Ovary (tissue), 10 donors: ENCODE measurements around the gene LPCAT2. TPM values are rescaled to one million over a fixed set of nuclear protein-coding genes. Genes with fewer than 3 reads are reported as not detected.
A peak's percentile ranks its signal among the peaks of the same experiment; 100 is the strongest.

Experiments
- DNase-seq, 5 donors: peaks; one replicate each; pipeline ENCODE4 v3.0.0-alpha.2; 2019 to 2020
- H3K27ac ChIP-seq, 2 donors: fragments of 200-600 bp; one replicate each; pipeline versions ENCODE4 v1.5.1 to v1.8.0; 2019 to 2022
- H3K27me3 ChIP-seq: fragments of 200-600 bp; one replicate; pipeline ENCODE4 v1.8.0; 2022
- H3K36me3 ChIP-seq: fragments of 200-600 bp; sonication (generic); one replicate; pipeline ENCODE4 v1.5.1; 2019
- H3K4me1 ChIP-seq: one replicate; pipeline ENCODE4 v1.8.1; 2013; ENCODE audit warnings: mild to moderate bottlenecking, moderate library complexity; ENCODE audit not compliant: insufficient read depth
- H3K4me3 ChIP-seq: fragments of 200-600 bp; sonication (generic); one replicate; pipeline ENCODE4 v1.5.1; 2017
- H3K9me3 ChIP-seq, 2 donors: fragments of 200-600 bp in 1 of 2; sonication (generic) in 1 of 2; one replicate each; pipeline versions ENCODE4 v1.5.1 to v1.8.1; 2013 to 2019; ENCODE audit warnings: mild to moderate bottlenecking in 1 of 2, moderate library complexity in 1 of 2
- CTCF ChIP-seq, 3 donors: fragments of 450-650 bp in 2 of 3; fragments of 200-600 bp in 1 of 3; IDR thresholded peaks; one replicate each; pipeline versions ENCODE4 v1.5.1 to v1.8.0; 2016 to 2022; ENCODE audit warnings: antibody characterized with exemption in 3 of 3, mild to moderate bottlenecking in 1 of 3
- EP300 ChIP-seq: sonication (generic); formaldehyde crosslinking; IDR thresholded peaks from one replicate; pipeline ENCODE4 v1.6.1; 2017; ENCODE audit warnings: antibody characterized with exemption
- POLR2A ChIP-seq: fragments of 450-650 bp; IDR thresholded peaks from one replicate; pipeline ENCODE4 v1.6.1; 2017; ENCODE audit warnings: antibody characterized with exemption, mild to moderate bottlenecking, moderate library complexity
- WGBS, 3 donors: extraction: QIAGEN DNeasy Blood & Tissue Kit in 1 of 3; methylation state at CpG; one replicate each; pipeline versions ENCODE4 v1.1.5 to v1.1.7; 2013 to 2017; 5-methylcytosine and 5-hydroxymethylcytosine counted together
- intact Hi-C, 4 donors: fragments of 100-400 bp; cut with DNase I; formaldehyde crosslinking; loops; one replicate each; pipeline versions ENCODE4 v1.11.0 to v1.15.1; 2022 to 2023
- long read RNA-seq, 3 donors: library from polyadenylated mRNA in 2 of 3; unstranded in 2 of 3; transcript quantifications; one replicate each; pipeline ENCODE4 v2.0.0 and lab custom pipeline, GENCODE V29; 2021 to 2026
- polyA plus RNA-seq, 2 donors: library from polyadenylated mRNA; stranded (reverse); fragments of 200-250 nt in 1 of 2; fragments of 350-450 nt in 1 of 2; fragmentation: Illumina TruSeq in 1 of 2; extraction: RNeasy Lipid Tissue Mini Kit (QIAGEN cat#74804) in 1 of 2; gene quantifications; one replicate each; pipeline ENCODE4 v1.2.3, GENCODE V29; 2013 to 2014
- total RNA-seq, 7 donors: library from RNA; depleted of rRNA in 2 of 7; stranded (reverse); fragments of >200 nt in 2 of 7; fragmentation: NEBNext Ultra II Directional in 3 of 7; extraction: Animal tissue kit (Norgen Biotek cat#: 25700) in 3 of 7; gene quantifications; one replicate each; pipeline versions ENCODE4 v1.1.0 to v1.2.4, GENCODE V29; 2016 to 2023
- donor health status: DM: no; HTN: no; CAD: no; lungs with moderate emphysema.
- donor health status: DM: no; HTN: no; CAD: no.
- donor health status: Bipolar disorder and iron deficiency.
- donor health status: DM: yes; HTN: yes; CAD: no.
- donor health status: DM: no; HTN: no; CAD: no.
- donor health status: DM: yes; HTN: yes; CAD: no.

LPCAT2 gene, protein sequence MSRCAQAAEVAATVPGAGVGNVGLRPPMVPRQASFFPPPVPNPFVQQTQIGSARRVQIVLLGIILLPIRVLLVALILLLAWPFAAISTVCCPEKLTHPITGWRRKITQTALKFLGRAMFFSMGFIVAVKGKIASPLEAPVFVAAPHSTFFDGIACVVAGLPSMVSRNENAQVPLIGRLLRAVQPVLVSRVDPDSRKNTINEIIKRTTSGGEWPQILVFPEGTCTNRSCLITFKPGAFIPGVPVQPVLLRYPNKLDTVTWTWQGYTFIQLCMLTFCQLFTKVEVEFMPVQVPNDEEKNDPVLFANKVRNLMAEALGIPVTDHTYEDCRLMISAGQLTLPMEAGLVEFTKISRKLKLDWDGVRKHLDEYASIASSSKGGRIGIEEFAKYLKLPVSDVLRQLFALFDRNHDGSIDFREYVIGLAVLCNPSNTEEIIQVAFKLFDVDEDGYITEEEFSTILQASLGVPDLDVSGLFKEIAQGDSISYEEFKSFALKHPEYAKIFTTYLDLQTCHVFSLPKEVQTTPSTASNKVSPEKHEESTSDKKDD
- total RNA-seq (10 to 100 TPM; 19.1 to 39.7 (median 28.0) TPM), polyA plus RNA-seq (10 to 100 TPM; 12.2 to 15.3 TPM)
- long read RNA-seq, donor 1, full-length matches to known transcripts: 5 of 16 reads
- long read RNA-seq, donor 1, partial matches to known transcripts: 1 of 16 reads
- long read RNA-seq, donor 1, other reads (novel, unspliced or antisense): 10 of 16 reads
- long read RNA-seq, donor 2, full-length matches to known transcripts: 3 of 3 reads
- long read RNA-seq, donor 2, partial matches to known transcripts: 0 of 3 reads
- long read RNA-seq, donor 2, other reads (novel, unspliced or antisense): 0 of 3 reads
- long read RNA-seq, donor 3, full-length matches to known transcripts: 27 of 35 reads
- long read RNA-seq, donor 3, partial matches to known transcripts: 1 of 35 reads
- long read RNA-seq, donor 3, other reads (novel, unspliced or antisense): 7 of 35 reads

- Histone ChIP-seq H3K36me3 (no peaks in the 10 kb centered on the region), H3K9me3 (no peaks in the 10 kb centered on the region), H3K27me3 (no peaks in the 10 kb centered on the region), H3K27ac (peak within 1 kb of the TSS; percentile 36 to 40), H3K4me1 (peaks cover 1% of the 10 kb centered on the region), H3K4me3 (peak within 1 kb of the TSS; percentile 68)
- intact Hi-C loops: no loop called here
- TF ChIP-seq CTCF (IDR thresholded peaks at IDR 0.05) (no peak), POLR2A (peak; percentile 79)
- peak; percentile 90 to 94 (median 92) for DNase-seq
- 1 to 3% (median 1%) methylated on average over 60 to 61 of the region's 61 CpGs for WGBS, 3 donors
These were observed at the start of gene LPCAT2 for GRCh38 chr16:55508941-55509931. Gene LPCAT2, plus strand, starts transcription at chr16:55509072. Its CDS starts 110 bp downstream, at chr16:55509182.

DNA sequence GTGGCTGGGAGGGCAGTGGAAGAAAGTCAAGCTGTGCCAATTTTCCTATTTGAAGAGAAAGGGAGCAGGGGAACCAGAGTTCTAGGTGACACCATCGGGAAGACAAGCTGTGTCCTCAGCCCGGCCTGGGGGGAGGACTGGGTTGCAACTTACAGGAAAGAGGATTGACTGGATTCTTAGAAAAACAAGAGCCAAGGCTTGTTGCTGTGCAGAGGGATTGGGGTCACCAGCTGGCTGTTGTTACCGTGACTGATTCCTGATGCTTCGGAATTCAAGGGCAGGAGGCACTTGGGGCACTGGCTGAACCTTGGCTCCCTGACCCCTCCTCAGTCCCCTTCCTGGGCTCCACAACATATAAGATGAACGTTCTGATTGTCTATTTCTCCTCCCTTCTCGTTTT lies 46.6 kb upstream of the LPCAT2 start:
- Histone ChIP-seq H3K4me1 (no peaks in the 10 kb centered on the region), H3K4me3 (no peak overlapping the region), H3K27me3 (no peaks in the 10 kb centered on the region), H3K9me3 (no peaks in the 10 kb centered on the region), H3K36me3 (no peaks in the 10 kb centered on the region), H3K27ac (no peak overlapping the region)
- intact Hi-C loops: loop anchor here (5.0 to 10.0 kb wide), 6 partner anchors 80 to 383 kb away; no protein-coding TSS in a partner anchor
- 38 to 46% (median 45%) methylated on average over 6 of the region's 6 CpGs for WGBS, 3 donors
- no peak for TF ChIP-seq EP300
- TF ChIP-seq POLR2A: no peak
- TF ChIP-seq CTCF (IDR thresholded peaks at IDR 0.05): no peak
- DNase-seq: no peak

DNA sequence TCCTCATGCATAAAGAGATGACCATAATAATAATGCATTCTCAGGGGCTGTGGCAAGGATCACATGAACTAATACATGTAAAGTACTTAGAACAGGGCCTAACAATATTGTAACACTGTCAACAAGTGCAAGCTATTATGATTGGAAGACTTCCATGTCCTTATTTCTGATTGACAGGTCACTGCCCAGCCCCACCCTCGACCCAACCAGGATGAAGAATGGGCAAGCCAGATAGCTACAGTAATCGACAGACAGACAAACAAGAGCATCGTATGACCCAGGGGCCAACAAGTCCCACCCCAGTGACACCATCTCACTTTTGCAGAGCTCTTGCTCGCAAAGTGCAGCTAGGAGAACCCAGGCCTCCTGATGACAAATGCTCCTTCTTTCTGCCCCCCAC lies 44.5 kb upstream of the LPCAT2 start:
- intact Hi-C loops: loop anchor here (2.0 to 10.0 kb wide), 7 partner anchors 78 to 380 kb away; no protein-coding TSS in a partner anchor
- no peak overlapping the region for H3K27ac ChIP-seq
- H3K4me3 ChIP-seq: no peak overlapping the region
- H3K27me3 ChIP-seq: no peaks in the 10 kb centered on the region
- H3K36me3 ChIP-seq: no peaks in the 10 kb centered on the region
- no peaks in the 10 kb centered on the region for H3K4me1 ChIP-seq
- 35 to 46% (median 42%) methylated on average over 4 of the region's 4 CpGs for WGBS, 3 donors
- H3K9me3 ChIP-seq: no peaks in the 10 kb centered on the region
- TF ChIP-seq EP300: no peak
- TF ChIP-seq CTCF (IDR thresholded peaks at IDR 0.05): no peak
- no peak for TF ChIP-seq POLR2A
- no peak for DNase-seq
